Breast epithelium (tissue), 3 donors: ENCODE measurements around the gene LIN7C.

Source experiments
- POLR2A ChIP-seq: fragments of 450-650 bp; IDR thresholded peaks from one replicate; pipeline ENCODE4 v1.6.1; 2016; ENCODE audit warnings: antibody characterized with exemption, mild to moderate bottlenecking, moderate library complexity
- POLR2AphosphoS5 ChIP-seq, 3 donors: sonication (generic); formaldehyde crosslinking; IDR thresholded peaks; one replicate each; pipeline ENCODE4 v1.6.1; 2017; ENCODE audit warnings: antibody characterized with exemption in 3 of 3
- TF ChIP-seq, protein P1 (sequence below), 3 donors: fragments of 450-650 bp; IDR thresholded peaks; one replicate each; pipeline ENCODE4 v1.5.1; 2016 to 2017; ENCODE audit warnings: antibody characterized with exemption in 3 of 3, mild to moderate bottlenecking in 3 of 3, moderate library complexity in 3 of 3

DNA sequence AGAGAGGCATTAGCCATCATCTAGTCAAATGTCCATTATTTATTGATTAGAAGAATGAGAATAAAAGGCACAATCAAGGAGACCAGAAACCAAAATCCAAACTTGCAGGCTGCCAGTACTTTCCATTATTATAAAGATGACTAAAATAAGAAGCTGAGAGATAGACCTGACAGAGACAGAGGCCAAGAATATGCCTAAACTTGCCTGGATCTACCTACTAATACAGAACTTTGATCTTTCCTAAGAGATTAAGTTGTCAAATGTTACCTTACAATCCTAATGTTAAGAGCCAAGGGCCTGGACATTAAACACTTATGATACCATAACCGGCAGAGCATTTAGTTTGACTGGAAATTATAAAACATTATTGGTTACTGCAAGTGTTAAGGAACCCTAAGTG, 40.2 kb downstream of the LIN7C start:
- TF ChIP-seq, protein P1, sequence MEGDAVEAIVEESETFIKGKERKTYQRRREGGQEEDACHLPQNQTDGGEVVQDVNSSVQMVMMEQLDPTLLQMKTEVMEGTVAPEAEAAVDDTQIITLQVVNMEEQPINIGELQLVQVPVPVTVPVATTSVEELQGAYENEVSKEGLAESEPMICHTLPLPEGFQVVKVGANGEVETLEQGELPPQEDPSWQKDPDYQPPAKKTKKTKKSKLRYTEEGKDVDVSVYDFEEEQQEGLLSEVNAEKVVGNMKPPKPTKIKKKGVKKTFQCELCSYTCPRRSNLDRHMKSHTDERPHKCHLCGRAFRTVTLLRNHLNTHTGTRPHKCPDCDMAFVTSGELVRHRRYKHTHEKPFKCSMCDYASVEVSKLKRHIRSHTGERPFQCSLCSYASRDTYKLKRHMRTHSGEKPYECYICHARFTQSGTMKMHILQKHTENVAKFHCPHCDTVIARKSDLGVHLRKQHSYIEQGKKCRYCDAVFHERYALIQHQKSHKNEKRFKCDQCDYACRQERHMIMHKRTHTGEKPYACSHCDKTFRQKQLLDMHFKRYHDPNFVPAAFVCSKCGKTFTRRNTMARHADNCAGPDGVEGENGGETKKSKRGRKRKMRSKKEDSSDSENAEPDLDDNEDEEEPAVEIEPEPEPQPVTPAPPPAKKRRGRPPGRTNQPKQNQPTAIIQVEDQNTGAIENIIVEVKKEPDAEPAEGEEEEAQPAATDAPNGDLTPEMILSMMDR (IDR thresholded peaks at IDR 0.05) = no peak
- TF ChIP-seq POLR2AphosphoS5 (IDR thresholded peaks at IDR 0.05) = no peak
- no peak for TF ChIP-seq POLR2A
